ENCODE measurements around the gene BMP15.

GRCh38 chrX:50913520-50913919, 3.0 kb downstream of the BMP15 start:
- TF ChIP-seq CTCF (IDR thresholded peaks at IDR 0.05) = no peak
- TF ChIP-seq POLR2A (IDR thresholded peaks at IDR 0.05) = no peak
